GM12872 (cell line): ENCODE results near the gene PATE1.

Experiments used
- CTCF ChIP-seq: IDR thresholded peaks from 3 replicates; pipeline ENCODE4 v1.5.1; 2011; ENCODE audit warnings: low read depth, mild to moderate bottlenecking, low read length, moderate library complexity; ENCODE audit not compliant: insufficient read depth

Gene PATE1

GRCh38 chr11:125772834-125773505 is 26.9 kb downstream of the PATE1 start:
- no peak for TF ChIP-seq CTCF

- TF ChIP-seq CTCF, result no peak
Observed at GRCh38 chr11:125773516-125773915, 27.4 kb downstream of the PATE1 start.

GRCh38 chr11:125777309-125777708 is 31.2 kb downstream of the PATE1 start:
- TF ChIP-seq CTCF, result no peak

GRCh38 chr11:125778728-125779127 is 32.6 kb downstream of the PATE1 start, which contains the start of gene PATE2:
Gene PATE2, minus strand, starts transcription at chr11:125778828. Its CDS starts 55 bp downstream, at chr11:125778773.
- no peak for TF ChIP-seq CTCF

GRCh38 chr11:125784678-125785077 is 38.6 kb downstream of the PATE1 start:
- no peak for TF ChIP-seq CTCF

DNA sequence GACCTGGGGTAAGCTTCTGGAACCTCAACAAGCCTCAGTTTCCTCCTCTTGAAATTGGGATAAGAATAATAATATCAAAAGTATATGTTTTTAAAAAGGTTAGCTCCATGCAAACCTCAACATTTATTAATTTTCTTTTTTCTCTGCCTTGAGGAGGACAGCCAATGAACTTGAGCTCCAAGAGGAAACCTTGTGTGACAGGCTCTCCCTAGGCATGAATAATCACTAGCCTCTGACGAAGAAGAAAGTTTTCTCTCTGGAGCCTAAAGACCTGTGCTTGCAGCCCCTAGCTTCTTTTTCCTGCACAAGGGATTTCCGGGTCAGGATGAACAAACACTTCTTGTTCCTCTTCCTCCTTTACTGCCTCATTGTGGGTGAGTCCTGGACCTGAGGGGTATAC is 41.7 kb downstream of the PATE1 start, which contains the start of gene PATE3:
Gene PATE3, plus strand, starts transcription at position 301 of the 400 bp plus-strand sequence. Its CDS starts 25 bp downstream, at position 326.
- TF ChIP-seq CTCF, result no peak

DNA sequence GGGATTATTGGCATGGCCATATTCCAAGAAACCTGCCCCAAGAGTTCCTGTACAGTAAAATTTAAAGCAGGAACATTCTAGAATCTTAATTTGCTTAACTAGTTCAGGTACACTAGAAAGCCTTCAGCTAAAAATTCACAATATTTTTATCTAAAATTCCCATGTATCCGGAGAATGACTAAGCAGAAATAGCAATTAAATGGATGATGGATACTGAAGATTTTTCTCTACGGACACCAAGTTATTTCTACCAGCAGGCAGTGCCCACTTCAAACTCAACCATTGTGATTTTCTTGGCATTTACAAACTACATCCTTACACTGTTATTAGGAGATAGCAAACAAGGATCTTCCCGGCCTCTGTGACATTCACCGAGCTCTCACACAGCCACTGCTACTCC is 44.7 kb downstream of the PATE1 start:
- no peak for TF ChIP-seq CTCF
